OCI-LY3 (cell line): Measurements from ENCODE around the gene STON2.

ENCODE experiments used
- EZH2phosphoT487 ChIP-seq: fragments of 200-600 bp; shearing (Covaris generic); IDR thresholded peaks from 2 replicates; pipeline ENCODE4 v1.6.1; 2018; ENCODE audit warnings: antibody characterized with exemption, mixed run types, low read depth
- TF ChIP-seq, protein P1 (sequence below): fragments of 200-600, 300-600 bp; sonication (generic); IDR thresholded peaks from 2 replicates; pipeline ENCODE4 v1.5.1; 2014; ENCODE audit warnings: antibody characterized with exemption, low read length, low read depth

DNA sequence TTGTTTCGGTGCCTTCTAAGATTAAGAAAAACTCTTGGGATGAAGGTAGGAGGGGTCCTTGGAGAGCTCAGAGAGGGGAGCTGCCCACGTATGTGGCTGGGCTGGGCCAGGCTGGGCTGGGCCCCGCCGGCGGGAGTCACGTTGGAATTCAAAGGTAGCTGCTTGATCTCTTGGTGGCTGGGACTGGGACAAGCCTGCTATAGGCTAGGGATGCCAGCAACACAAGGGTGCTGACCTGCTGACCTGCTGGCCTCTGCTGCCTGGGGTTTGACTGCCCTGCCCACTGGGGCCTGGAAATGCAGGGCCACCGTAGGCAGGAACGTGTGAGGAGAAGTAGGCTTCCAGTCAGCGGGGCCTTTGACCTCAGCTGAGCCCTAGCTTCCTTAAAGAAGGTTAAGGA is 126.6 kb downstream of the STON2 start:
- TF ChIP-seq, protein P1, sequence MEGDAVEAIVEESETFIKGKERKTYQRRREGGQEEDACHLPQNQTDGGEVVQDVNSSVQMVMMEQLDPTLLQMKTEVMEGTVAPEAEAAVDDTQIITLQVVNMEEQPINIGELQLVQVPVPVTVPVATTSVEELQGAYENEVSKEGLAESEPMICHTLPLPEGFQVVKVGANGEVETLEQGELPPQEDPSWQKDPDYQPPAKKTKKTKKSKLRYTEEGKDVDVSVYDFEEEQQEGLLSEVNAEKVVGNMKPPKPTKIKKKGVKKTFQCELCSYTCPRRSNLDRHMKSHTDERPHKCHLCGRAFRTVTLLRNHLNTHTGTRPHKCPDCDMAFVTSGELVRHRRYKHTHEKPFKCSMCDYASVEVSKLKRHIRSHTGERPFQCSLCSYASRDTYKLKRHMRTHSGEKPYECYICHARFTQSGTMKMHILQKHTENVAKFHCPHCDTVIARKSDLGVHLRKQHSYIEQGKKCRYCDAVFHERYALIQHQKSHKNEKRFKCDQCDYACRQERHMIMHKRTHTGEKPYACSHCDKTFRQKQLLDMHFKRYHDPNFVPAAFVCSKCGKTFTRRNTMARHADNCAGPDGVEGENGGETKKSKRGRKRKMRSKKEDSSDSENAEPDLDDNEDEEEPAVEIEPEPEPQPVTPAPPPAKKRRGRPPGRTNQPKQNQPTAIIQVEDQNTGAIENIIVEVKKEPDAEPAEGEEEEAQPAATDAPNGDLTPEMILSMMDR: no peak
- no peak for TF ChIP-seq EZH2phosphoT487
